Neural cell (in vitro differentiated cells): Measurements from ENCODE around the gene DHX34.

Experiments used
- MXI1 ChIP-seq: fragments of 450-650 bp; conservative IDR thresholded peaks from 2 replicates; pipeline ENCODE4 v1.6.1; 2014; ENCODE audit warnings: antibody characterized with exemption, mild to moderate bottlenecking; ENCODE audit not compliant: poor library complexity, severe bottlenecking
- POLR2AphosphoS5 ChIP-seq: IDR thresholded peaks from 2 replicates; pipeline ENCODE4 v1.6.1; 2012

GRCh38 chr19:47405197-47405550 lies 56.1 kb downstream of the DHX34 start:
- TF ChIP-seq POLR2AphosphoS5 (no peak), MXI1 (no peak)
